PFSK-1 (cell line): Measurements from ENCODE around the gene MC4R.

ENCODE experiments used
- FOXP2 ChIP-seq: optimal IDR thresholded peaks from 2 replicates; pipeline ENCODE3; 2011; ENCODE audit warnings: borderline replicate concordance, control low read depth, inconsistent platforms; ENCODE audit not compliant: insufficient read depth; ENCODE audit errors: extremely low read length, extremely low read depth
- POLR2AphosphoS5 ChIP-seq: IDR thresholded peaks from 2 replicates; pipeline ENCODE4 v1.6.1; 2012; ENCODE audit warnings: low read depth, mild to moderate bottlenecking, control low read depth, low read length, moderate library complexity
- REST ChIP-seq, 2 experiments: IDR thresholded peaks; 2 replicates each; pipeline versions ENCODE4 v1.6.1 to v1.8.0; 2011 to 2012; ENCODE audit warnings: low read depth in 2 of 2, low read length in 2 of 2, control low read depth in 1 of 2, inconsistent platforms in 1 of 2, mild to moderate bottlenecking in 1 of 2, moderate library complexity in 1 of 2; ENCODE audit not compliant: insufficient read depth in 1 of 2
- SIN3A ChIP-seq: IDR thresholded peaks from 2 replicates; pipeline ENCODE4 v1.6.1; 2012; ENCODE audit warnings: mild to moderate bottlenecking, low read length, moderate library complexity, borderline replicate concordance; ENCODE audit not compliant: insufficient read depth
- TAF1 ChIP-seq: IDR thresholded peaks from 2 replicates; pipeline ENCODE4 v1.6.1; 2012; ENCODE audit warnings: low read length, control low read depth, borderline replicate concordance; ENCODE audit not compliant: insufficient read depth

MC4R gene

GRCh38 chr18:60329131-60329530 is 43.4 kb downstream of the MC4R start:
- TF ChIP-seq TAF1 = no peak
- no peak for TF ChIP-seq SIN3A
- TF ChIP-seq FOXP2 = no peak
- TF ChIP-seq POLR2AphosphoS5 = no peak
- TF ChIP-seq REST (IDR thresholded peaks at IDR 0.05; ENCODE audit: insufficient read depth in 1 of 2, low read depth in 2 of 2, low read length in 2 of 2) = no peak

- TF ChIP-seq REST (IDR thresholded peaks at IDR 0.05; ENCODE audit: insufficient read depth in 1 of 2, low read depth in 2 of 2, low read length in 2 of 2) (no peak), TAF1 (no peak), SIN3A (no peak), POLR2AphosphoS5 (no peak), FOXP2 (no peak)
Observed at GRCh38 chr18:60327880-60328279, 44.7 kb downstream of the MC4R start.

- TF ChIP-seq TAF1 = no peak
- TF ChIP-seq REST (IDR thresholded peaks at IDR 0.05; ENCODE audit: insufficient read depth in 1 of 2, low read depth in 2 of 2, low read length in 2 of 2) = no peak
- no peak for TF ChIP-seq POLR2AphosphoS5
- no peak for TF ChIP-seq SIN3A
- no peak for TF ChIP-seq FOXP2
Observed at GRCh38 chr18:60322591-60322990, 50.0 kb downstream of the MC4R start.
